Astrocyte (in vitro differentiated cells and primary cell): ENCODE data around the gene FABP1. TPM values are rescaled to one million over a fixed set of nuclear protein-coding genes. Genes with fewer than 3 reads are reported as not detected.

ENCODE experiments used
- DNase-seq: peaks from one replicate; pipeline ENCODE4 v3.0.0-alpha.2; 2010; ENCODE audit warnings: low read depth
- FAIRE-seq: peaks from 2 replicates; lab custom pipeline; 2011; peaks lifted over from hg19 to GRCh38; lab: Jason Lieb, UNC
- H2AFZ ChIP-seq: 2 replicates; pipeline ENCODE4 v1.6.0; 2012; ENCODE audit warnings: low read depth, low read length, inconsistent platforms
- H3K27ac ChIP-seq: 2 replicates; pipeline ENCODE4 v1.5.1; 2011; ENCODE audit warnings: low read depth, low read length, inconsistent platforms
- H3K27me3 ChIP-seq: 2 replicates; pipeline ENCODE4 v1.6.0; 2011; ENCODE audit warnings: low read length, inconsistent platforms; ENCODE audit not compliant: insufficient read depth
- H3K36me3 ChIP-seq: 2 replicates; pipeline ENCODE4 v1.5.1; 2011; ENCODE audit warnings: low read length, inconsistent platforms; ENCODE audit not compliant: insufficient read depth
- H3K4me1 ChIP-seq: 2 replicates; pipeline ENCODE4 v1.5.1; 2011; ENCODE audit warnings: low read length, inconsistent platforms; ENCODE audit not compliant: insufficient read depth
- H3K4me2 ChIP-seq: 2 replicates; pipeline ENCODE4 v1.6.0; 2012; ENCODE audit warnings: low read length, inconsistent platforms
- H3K4me3 ChIP-seq: 2 replicates; pipeline ENCODE4 v1.5.1; 2011; ENCODE audit warnings: low read depth, mild to moderate bottlenecking, low read length, inconsistent platforms; ENCODE audit not compliant: insufficient read depth
- H3K79me2 ChIP-seq: 2 replicates; pipeline ENCODE4 v1.6.0; 2012; ENCODE audit warnings: mild to moderate bottlenecking, low read length, inconsistent platforms; ENCODE audit not compliant: insufficient read depth
- H3K9ac ChIP-seq: 2 replicates; pipeline ENCODE4 v1.6.0; 2012; ENCODE audit warnings: mild to moderate bottlenecking, low read length, inconsistent platforms
- H3K9me3 ChIP-seq: 2 replicates; pipeline ENCODE4 v1.5.1; 2012; ENCODE audit warnings: low read depth, mild to moderate bottlenecking, low read length, inconsistent platforms; ENCODE audit not compliant: insufficient read depth
- H4K20me1 ChIP-seq: 2 replicates; pipeline ENCODE4 v1.6.0; 2012; ENCODE audit warnings: low read length, inconsistent platforms; ENCODE audit not compliant: insufficient read depth
- H3K27ac Mint-ChIP-seq: one replicate; pipeline ENCODE4 v1.8.0; 2021; ENCODE audit warnings: mild to moderate bottlenecking, mixed read lengths; ENCODE audit not compliant: unreplicated experiment
- H3K27me3 Mint-ChIP-seq: one replicate; pipeline ENCODE4 v1.8.0; 2021; ENCODE audit warnings: low read depth, mixed read lengths; ENCODE audit not compliant: unreplicated experiment
- H3K36me3 Mint-ChIP-seq: one replicate; pipeline ENCODE4 v1.8.0; 2021; ENCODE audit warnings: low read depth, mixed read lengths; ENCODE audit not compliant: unreplicated experiment
- H3K4me1 Mint-ChIP-seq: one replicate; pipeline ENCODE4 v1.8.0; 2021; ENCODE audit warnings: low read depth, mixed read lengths; ENCODE audit not compliant: unreplicated experiment
- H3K4me3 Mint-ChIP-seq: one replicate; pipeline ENCODE4 v1.8.0; 2021; ENCODE audit warnings: mild to moderate bottlenecking, moderate library complexity, mixed read lengths; ENCODE audit not compliant: unreplicated experiment
- H3K9me3 Mint-ChIP-seq: one replicate; pipeline ENCODE4 v1.8.0; 2021; ENCODE audit warnings: mild to moderate bottlenecking, mixed read lengths; ENCODE audit not compliant: unreplicated experiment
- CTCF ChIP-seq: IDR thresholded peaks from 2 replicates; pipeline ENCODE4 v1.5.1; 2011; ENCODE audit warnings: low read depth, mild to moderate bottlenecking, inconsistent platforms, low read length, moderate library complexity; ENCODE audit not compliant: insufficient read depth
- EZH2 ChIP-seq: IDR thresholded peaks from 2 replicates; pipeline ENCODE4 v1.6.1; 2012; ENCODE audit warnings: mild to moderate bottlenecking, low read length, inconsistent platforms; ENCODE audit not compliant: insufficient read depth
- total RNA-seq: library from RNA; stranded (reverse); gene quantifications from 2 replicates; pipeline ENCODE4 v1.2.1, GENCODE V29; 2021

Gene FABP1
- total RNA-seq, 1 donor from 2014 or later, result not detected

DNA sequence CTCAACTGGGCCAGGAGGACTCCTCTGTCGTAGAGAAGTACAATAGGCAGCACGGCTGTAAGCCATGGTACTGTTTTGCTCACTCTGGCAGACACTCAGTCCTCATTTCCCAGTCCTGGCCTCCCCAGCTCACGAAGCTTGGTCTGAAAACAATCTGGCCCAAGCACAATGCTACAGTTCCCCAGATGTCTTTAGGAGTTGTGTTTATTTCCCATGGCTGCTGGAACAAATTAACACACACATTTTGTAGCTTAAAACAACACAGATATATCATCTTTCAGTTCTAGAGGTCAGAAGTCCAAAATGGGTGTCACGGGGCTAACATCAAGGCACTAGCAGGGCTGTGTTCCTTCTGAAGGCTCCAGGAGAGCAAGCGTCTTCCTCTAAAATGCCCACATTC, 13.0 kb downstream of the FABP1 start:
- Histone ChIP-seq H3K4me1 (no peaks in the 10 kb centered on the region), H4K20me1 (no peaks in the 10 kb centered on the region), H3K79me2 (no peaks in the 10 kb centered on the region), H3K4me2 (no peak overlapping the region), H3K27ac (no peak overlapping the region), H3K9me3 (no peaks in the 10 kb centered on the region), H3K36me3 (no peaks in the 10 kb centered on the region), H3K9ac (no peak overlapping the region), H3K27me3 (peaks cover 4% of the 10 kb centered on the region), H3K4me3 (no peak overlapping the region), H2AFZ (no peak overlapping the region)
- no peak for TF ChIP-seq CTCF
- TF ChIP-seq EZH2, result no peak
- peaks cover 14% of the 10 kb centered on the region for H3K27me3 Mint-ChIP-seq
- H3K4me3 Mint-ChIP-seq, result no peak overlapping the region
- no peak overlapping the region for H3K27ac Mint-ChIP-seq
- no peaks in the 10 kb centered on the region for H3K36me3 Mint-ChIP-seq
- FAIRE-seq (no peak), DNase-seq (no peak)
- H3K4me1 Mint-ChIP-seq, result no peaks in the 10 kb centered on the region
- H3K9me3 Mint-ChIP-seq, result no peaks in the 10 kb centered on the region

- FAIRE-seq, result no peak
- Histone ChIP-seq H3K9ac (no peak overlapping the region), H3K27ac (no peak overlapping the region), H4K20me1 (no peaks in the 10 kb centered on the region), H3K4me1 (no peaks in the 10 kb centered on the region), H3K27me3 (peaks cover 4% of the 10 kb centered on the region), H3K36me3 (no peaks in the 10 kb centered on the region), H3K79me2 (no peaks in the 10 kb centered on the region), H3K9me3 (no peaks in the 10 kb centered on the region), H3K4me3 (no peak overlapping the region), H3K4me2 (no peak overlapping the region), H2AFZ (no peak overlapping the region)
- Mint-ChIP-seq H3K36me3 (no peaks in the 10 kb centered on the region), H3K27ac (no peak overlapping the region), H3K9me3 (no peaks in the 10 kb centered on the region), H3K27me3 (peaks cover 14% of the 10 kb centered on the region), H3K4me1 (no peaks in the 10 kb centered on the region), H3K4me3 (no peak overlapping the region)
- no peak for DNase-seq
- TF ChIP-seq EZH2, result no peak
- no peak for TF ChIP-seq CTCF
Measured at GRCh38 chr2:88113069-88113468, 14.8 kb downstream of the FABP1 start.

- Mint-ChIP-seq H3K36me3 (no peaks in the 10 kb centered on the region), H3K9me3 (no peaks in the 10 kb centered on the region), H3K4me1 (no peaks in the 10 kb centered on the region), H3K27ac (no peak overlapping the region), H3K4me3 (no peak overlapping the region), H3K27me3 (peaks cover 7% of the 10 kb centered on the region)
- Histone ChIP-seq H3K4me2 (no peak overlapping the region), H3K9ac (no peak overlapping the region), H4K20me1 (no peaks in the 10 kb centered on the region), H3K27ac (no peak overlapping the region), H3K4me1 (no peaks in the 10 kb centered on the region), H3K27me3 (peaks cover 4% of the 10 kb centered on the region), H3K79me2 (no peaks in the 10 kb centered on the region), H3K36me3 (no peaks in the 10 kb centered on the region), H3K9me3 (no peaks in the 10 kb centered on the region), H2AFZ (no peak overlapping the region), H3K4me3 (no peak overlapping the region)
- TF ChIP-seq CTCF, result no peak
- DNase-seq (no peak), FAIRE-seq (no peak)
Measured at GRCh38 chr2:88110830-88111229, 17.0 kb downstream of the FABP1 start.
